Peyer's patch (tissue), 4 donors: ENCODE data around the gene TTLL10.
"Not testable (repeated sequence)": the region's sequence is repeated elsewhere in the genome, so short reads cannot be mapped to it uniquely, and the experiment has no call there.

Experiments
- CTCF ChIP-seq, 6 experiments: fragments of 450-650 bp in 4 of 6; fragments of 200-600 bp in 2 of 6; sonication (generic) in 1 of 6; IDR thresholded peaks; one replicate each; pipeline ENCODE4 v1.5.1; 2017 to 2019; ENCODE audit warnings: antibody characterized with exemption in 6 of 6, mild to moderate bottlenecking in 3 of 6, moderate library complexity in 1 of 6
- POLR2A ChIP-seq, 2 donors: fragments of 450-650 bp; IDR thresholded peaks; one replicate each; pipeline ENCODE4 v1.5.1; 2017; ENCODE audit warnings: antibody characterized with exemption in 2 of 2, mild to moderate bottlenecking in 2 of 2, moderate library complexity in 2 of 2

- not testable (repeated sequence) for TF ChIP-seq CTCF, POLR2A (IDR thresholded peaks at IDR 0.05)
Measured at GRCh38 chr1:1195726-1196125, 22.0 kb downstream of the TTLL10 start.
